HUDEP-2 (cell line): Measurements from ENCODE around the gene SRD5A1.
A peak's percentile ranks its signal among the peaks of the same experiment; 100 is the strongest.

ENCODE experiments used
- DNase-seq, 76 experiments: peaks; one replicate each; lab custom pipeline; 2025; ENCODE audit not compliant: unreplicated experiment in 76 of 76; lab: John Stamatoyannopoulos, UW

SRD5A1 gene

GRCh38 chr5:6711409-6712141, 78.3 kb downstream of the SRD5A1 start:
- DNase-seq: peak in 1 of 76 experiments; percentile 53

- peak in 47 of 76 experiments; percentile 4 to 67 (median 35) for DNase-seq
These were observed 78.9 kb downstream of the SRD5A1 start for GRCh38 chr5:6712142-6712576.

- peak in 75 of 76 experiments; percentile 32 to 97 (median 91) for DNase-seq
These were observed 79.5 kb downstream of the SRD5A1 start for GRCh38 chr5:6712577-6713273.

GRCh38 chr5:6713274-6714225, 80.3 kb downstream of the SRD5A1 start, which contains the start of gene TENT4A:
TSS of gene TENT4A (plus strand) at chr5:6713432. CDS start at chr5:6713984, 552 bp downstream.
- peak in 6 of 76 experiments; percentile 10 to 94 (median 17) for DNase-seq

GRCh38 chr5:6714226-6715041, 81.2 kb downstream of the SRD5A1 start:
- DNase-seq: peak in 5 of 76 experiments; percentile 12 to 22 (median 18)

- DNase-seq: no peak
These were observed 82.0 kb downstream of the SRD5A1 start for GRCh38 chr5:6715271-6715670.

GRCh38 chr5:6715758-6716628, 82.8 kb downstream of the SRD5A1 start:
- DNase-seq: no peak

- DNase-seq: no peak
These were observed 83.4 kb downstream of the SRD5A1 start for GRCh38 chr5:6716629-6717149.

GRCh38 chr5:6717247-6717646, 84.0 kb downstream of the SRD5A1 start:
- no peak for DNase-seq

- DNase-seq: no peak
These were observed 84.4 kb downstream of the SRD5A1 start for GRCh38 chr5:6717687-6718086.

- no peak for DNase-seq
These were observed 85.0 kb downstream of the SRD5A1 start for GRCh38 chr5:6718161-6718681.

GRCh38 chr5:6718718-6719117, 85.5 kb downstream of the SRD5A1 start:
- no peak for DNase-seq

- no peak for DNase-seq
These were observed 86.2 kb downstream of the SRD5A1 start for GRCh38 chr5:6719417-6719816.

- peak in 6 of 76 experiments; percentile 4 to 25 (median 12) for DNase-seq
These were observed 86.8 kb downstream of the SRD5A1 start for GRCh38 chr5:6719896-6720560.

- DNase-seq: no peak
These were observed 87.3 kb downstream of the SRD5A1 start for GRCh38 chr5:6720561-6720921.

- peak in 16 of 76 experiments; percentile 1 to 37 (median 14) for DNase-seq
These were observed 88.2 kb downstream of the SRD5A1 start for GRCh38 chr5:6721442-6721841.

- DNase-seq: no peak
These were observed 88.8 kb downstream of the SRD5A1 start for GRCh38 chr5:6722015-6722414.
